Fibroblast of gingiva (primary cell): ENCODE results near the gene ARHGEF28.
A peak's percentile ranks its signal among the peaks of the same experiment; 100 is the strongest.

Experiments used
- DNase-seq: peaks from one replicate; pipeline ENCODE4 v3.0.0-alpha.2; 2011; ENCODE audit warnings: low read depth

Gene ARHGEF28

DNA sequence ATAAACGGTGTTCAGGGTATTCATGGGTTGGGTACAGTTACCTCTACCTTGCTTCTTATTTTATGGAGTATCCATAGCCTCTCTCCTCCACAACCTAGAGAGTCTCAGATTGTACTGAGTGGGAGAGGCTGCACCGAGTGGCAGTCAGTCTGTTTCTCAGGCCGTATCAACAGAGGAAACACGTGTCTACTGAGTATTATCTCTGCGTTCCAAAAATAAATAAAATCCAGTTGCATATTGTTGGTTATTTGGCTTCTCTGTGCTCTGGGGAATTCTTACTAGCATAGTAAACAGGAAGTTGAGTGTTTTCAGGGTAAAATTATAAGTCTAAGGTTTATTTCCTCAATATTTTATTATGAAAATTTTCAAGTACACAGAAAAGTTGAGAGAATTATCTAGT lies 231.0 kb downstream of the ARHGEF28 start:
- peak; percentile 4 for DNase-seq

DNA sequence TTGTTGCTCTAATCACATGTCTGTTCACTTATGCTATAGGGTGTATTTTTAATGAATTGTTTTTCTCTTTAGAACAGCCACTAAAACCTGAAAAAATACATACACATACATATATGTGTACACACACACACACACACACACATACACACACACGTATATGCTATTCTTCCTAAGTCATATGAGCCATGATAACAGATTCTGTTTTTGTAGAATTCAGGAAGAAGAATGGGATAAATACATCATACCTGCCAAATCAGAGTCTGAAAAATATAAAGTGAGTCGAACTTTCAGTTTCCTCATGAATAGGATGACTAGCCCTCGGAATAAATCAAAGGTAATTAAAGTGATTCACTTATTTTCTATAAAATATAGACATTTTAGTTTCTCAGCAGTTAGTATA lies 231.4 kb downstream of the ARHGEF28 start:
- DNase-seq: no peak

DNA sequence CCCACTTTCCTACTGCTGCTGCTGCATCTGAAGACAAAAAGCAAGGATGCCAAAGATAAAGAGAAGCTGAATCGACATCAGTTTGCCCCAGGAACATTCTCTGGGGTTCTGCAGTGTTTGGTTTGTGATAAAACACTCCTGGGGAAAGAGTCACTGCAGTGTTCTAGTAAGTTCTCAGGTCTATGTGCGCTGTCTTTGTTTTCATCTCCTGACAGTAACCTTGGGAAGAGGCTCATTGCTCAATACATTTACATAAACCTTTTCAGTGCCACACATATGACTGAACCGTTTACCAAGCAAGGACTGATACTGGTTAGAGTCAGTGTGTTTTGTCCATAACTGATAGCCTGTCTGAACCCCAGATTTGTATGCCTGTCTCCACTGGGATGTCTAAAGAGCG lies 232.1 kb downstream of the ARHGEF28 start:
- DNase-seq: no peak

DNA sequence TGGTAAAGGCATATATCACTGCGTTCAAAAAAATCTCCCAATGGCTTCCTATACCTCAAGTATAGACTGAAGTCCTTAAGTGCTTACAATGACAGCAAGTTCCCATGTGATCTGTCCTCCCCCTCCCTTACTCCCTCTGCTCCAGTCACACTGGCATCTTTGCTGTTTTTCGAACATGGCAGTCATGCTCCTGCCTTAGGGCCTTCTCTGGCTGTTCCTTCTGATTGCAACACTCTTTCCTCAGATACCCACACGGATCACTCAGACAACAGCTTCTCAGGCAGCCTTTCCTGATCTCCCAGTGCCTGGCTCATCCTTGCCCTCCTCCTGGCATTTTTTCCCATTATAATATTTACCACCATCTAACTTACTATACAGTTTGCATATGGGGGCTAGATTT lies 232.8 kb downstream of the ARHGEF28 start:
- DNase-seq: peak; percentile 65

DNA sequence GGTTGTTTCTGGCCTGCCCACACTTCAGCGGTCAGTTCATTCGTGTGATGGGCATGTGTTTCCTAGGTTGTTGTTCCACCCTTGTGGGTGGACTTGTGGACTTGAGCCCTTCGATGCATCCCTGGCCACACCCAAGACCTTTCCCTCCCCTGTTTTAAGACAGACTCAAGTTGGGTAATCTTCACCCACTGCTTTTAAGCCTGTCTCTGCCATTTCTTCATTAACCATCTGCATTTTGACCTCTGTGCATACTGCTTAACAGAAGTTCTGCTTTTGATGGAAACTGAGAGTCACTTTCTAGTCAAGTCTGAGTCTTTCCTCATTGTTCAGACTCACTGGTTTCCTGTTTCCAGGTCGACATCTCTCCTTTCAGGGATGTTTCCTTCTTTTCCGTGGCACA lies 233.7 kb downstream of the ARHGEF28 start:
- peak; percentile 20 for DNase-seq

DNA sequence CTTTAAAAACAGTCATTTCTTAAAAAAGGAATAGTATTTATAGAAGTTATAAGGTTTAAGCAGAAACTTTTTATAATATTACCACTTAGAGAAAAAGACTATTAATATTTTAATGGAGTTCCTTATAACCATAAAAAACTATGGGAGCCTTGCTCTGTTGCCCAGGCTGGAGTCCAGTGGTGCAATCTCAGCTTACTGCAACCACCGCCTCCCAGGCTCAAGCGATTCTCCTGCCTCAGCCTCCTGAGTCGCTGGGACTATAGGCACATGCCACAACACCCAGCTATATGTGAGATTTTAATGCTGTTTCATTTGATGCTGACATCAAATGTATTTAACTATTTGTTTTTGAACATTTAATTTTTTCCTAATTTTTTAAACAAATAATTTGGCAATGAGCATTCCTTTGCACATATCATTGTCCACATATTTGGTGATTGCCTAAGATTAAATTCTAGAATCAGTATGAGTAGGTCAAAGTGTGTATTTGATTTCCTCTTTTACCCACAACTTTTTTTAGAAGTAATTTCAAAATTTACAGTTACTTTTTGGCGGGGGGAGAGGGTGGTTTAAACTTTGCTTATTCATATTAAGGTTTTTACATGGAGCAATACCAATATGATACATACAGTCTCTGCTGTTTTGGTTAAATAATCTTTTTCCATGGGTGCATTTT lies 235.5 kb downstream of the ARHGEF28 start:
- DNase-seq: peak; percentile 85

DNA sequence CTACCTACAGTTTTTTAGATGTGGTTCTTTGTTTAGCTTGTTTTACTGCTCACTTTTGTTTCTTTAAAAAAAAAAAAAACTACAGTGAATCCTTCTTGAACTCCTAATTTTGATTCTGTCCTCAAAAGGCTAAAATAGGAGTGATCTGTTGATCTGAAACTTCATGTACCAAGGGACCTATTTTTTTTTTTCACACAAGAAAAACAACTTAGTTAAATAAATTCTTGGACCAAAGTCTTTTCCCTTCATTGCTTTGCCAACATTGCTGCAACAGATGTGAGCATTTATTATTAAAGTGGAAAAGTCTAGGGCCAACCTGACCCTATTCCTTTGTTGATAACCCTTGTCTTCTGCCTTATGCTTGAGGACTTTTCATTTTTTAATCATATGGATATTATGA lies 236.8 kb downstream of the ARHGEF28 start:
- DNase-seq: peak; percentile 52

DNA sequence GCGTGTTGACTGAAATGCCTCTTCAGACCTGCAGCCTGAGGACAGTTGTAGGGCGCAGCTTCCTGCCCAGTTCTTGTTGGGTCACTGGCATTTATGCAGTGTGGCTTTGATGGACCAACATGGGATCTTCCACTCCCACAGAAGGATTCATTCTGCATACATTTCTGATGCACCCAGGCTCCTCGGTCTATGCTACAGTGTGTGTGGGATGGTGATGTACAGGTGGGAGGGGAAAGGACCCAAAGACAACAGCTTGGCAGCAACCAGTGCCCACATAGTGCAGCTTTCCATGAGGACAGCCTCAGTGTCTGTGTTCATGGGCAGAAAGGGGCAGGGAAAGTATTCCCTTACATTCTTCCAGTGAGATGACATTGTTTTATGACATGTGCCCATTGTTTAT lies 237.9 kb downstream of the ARHGEF28 start:
- no peak for DNase-seq

DNA sequence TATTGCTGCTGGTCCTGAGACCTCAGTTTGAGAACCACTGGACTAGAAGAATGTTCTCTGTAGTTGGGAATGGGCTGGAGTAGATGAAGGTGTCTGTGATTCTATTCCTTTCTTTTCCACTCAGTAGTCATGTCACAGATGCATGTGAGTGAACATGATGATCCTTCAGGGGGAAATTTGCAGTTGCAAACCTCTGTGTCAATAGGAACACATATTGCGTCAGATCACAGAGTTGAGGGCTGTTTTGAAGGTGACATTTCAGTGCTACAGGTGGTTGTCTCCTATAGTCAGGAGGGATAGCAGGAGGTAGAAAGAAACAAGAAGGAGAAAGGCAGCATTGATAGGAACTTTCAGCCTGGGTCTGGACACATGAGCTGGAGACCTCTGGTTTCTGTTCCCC lies 239.3 kb downstream of the ARHGEF28 start:
- DNase-seq: no peak

DNA sequence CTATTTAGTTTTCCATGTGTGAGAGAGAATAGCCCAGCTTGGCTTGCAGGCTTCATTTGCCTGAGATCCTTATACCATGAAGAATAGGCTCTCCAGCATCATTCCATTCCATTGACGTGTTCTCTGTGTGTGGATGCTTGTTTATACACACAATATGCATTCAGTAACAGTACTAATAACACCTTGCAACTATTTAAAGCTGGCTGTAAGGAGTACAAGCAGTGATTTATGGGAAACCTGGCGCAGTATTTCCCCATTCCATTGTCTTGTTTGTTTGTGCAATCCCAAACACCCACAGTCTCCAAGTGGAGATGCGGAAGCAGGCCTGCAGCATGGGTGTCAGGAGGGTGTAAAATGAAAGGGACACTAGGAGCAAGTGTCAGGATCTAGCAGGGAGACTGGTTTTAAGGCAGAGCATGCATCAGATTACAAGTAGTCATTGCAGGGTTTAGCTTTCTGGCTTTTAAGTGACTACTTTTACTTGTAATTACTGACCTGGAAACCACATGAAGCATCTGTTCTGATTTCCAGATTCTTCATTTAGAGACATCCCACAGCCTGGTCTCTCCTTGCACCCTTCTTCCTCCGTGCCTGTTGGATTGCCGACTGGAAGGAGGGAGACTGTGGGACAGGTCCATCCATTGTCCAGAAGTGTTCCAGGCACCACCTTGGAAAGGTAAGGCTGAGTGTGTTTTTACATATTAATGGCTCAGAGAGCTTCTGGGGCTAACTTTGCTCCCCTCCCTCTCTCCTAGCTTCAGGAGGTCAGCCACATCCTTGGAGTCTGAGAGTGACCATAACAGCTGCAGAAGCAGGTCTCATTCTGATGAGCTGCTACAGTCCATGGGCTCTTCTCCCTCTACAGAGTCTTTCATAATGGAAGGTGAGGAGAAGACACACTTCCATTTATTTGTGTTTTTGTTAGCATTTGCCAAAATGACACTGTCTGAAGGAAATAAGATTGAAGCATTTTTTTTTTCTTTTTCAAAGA lies 241.6 kb downstream of the ARHGEF28 start:
- peak; percentile 80 for DNase-seq

DNA sequence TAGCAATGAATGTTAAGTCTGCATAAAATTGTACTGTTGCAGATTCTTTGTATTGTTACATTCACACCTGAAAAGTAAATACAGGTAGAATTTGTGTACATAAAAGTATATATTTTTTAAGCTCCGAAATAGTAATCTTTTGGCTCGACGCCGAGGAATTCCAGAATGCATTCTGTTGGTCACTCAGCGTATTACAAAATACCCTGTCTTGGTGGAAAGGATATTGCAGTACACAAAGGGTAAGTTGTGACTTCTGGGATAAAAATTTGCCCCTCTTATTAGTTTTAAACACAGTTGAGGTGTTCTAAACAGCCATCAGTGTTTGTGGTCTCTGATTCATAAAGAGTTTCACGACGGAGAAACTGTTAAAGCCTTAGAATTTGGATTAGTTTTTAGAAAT lies 257.6 kb downstream of the ARHGEF28 start:
- DNase-seq: no peak

DNA sequence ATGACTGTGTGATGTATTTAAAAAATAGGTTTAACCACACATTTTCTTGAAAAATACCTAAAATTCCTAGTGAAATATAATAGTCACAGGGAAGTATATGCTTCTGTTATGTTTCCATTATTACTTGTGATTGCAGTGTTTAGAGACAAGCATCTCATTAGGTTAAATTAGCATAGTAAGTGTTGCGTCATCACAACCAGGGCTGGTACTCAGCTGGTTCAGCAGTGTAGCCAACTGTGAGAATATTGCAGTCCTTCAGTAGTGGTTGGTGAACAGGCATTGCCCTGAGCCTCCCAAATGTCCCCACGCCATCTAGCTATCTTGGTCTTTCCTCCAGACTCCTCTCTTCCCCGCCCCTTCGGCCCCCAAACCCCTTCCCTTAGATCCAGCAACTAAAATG lies 261.7 kb downstream of the ARHGEF28 start:
- peak; percentile 64 for DNase-seq

DNA sequence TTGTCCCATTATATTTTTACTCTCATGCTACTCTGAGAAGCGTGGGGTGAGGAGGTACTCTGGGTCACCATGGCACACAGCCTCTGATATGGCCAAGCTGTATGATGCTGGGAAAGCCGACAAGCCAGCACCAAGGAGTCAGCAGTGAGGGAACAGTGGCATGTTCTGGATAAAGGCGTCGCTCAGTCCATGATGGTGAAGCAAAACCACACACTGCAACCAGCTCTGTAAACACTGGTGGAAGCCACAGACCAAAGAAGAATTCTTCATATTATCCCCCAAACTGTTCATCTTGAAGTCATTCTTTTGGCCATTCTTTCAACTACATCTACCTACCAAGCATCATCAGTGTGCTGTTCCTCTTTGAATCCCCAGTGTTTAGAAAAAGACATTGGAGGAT lies 264.6 kb downstream of the ARHGEF28 start:
- DNase-seq: no peak

DNA sequence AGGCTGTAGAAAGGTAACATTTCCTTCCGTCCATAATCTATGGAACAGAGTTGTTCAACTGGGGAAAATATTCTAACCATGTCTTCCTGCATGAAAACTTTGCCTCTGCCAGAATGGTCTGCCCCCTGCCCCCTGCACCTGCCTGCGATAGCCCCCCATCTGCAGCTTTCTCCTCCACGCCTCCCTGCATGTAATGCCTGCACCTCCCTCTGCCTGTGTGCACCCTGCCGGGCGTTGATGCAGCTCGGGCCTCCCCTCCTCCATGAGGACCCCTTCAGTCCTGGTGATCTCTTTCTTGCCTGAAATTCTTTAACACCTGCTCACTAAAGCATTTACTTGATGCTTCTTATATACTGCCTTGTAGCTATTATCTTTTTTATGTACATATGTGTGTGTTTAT lies 266.2 kb downstream of the ARHGEF28 start:
- DNase-seq: no peak

DNA sequence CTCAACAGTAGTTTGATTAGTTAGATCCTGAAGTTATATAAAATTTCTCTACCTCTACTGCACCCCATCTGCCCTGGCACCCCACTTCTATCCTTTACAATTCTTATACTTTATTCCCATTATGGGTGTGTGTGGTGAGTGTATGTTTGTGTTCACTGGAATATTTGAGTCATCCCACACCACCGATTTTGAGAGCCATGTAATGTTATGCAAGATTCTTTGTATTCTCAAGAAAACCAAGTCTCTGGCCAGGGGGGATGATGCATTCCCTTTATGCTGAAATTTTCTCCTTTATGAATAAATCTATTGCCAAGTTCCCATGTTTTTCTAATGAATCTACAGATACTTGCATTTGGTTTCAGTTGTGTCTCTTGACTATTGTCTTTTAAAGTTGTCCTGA lies 266.8 kb downstream of the ARHGEF28 start:
- DNase-seq: peak; percentile 99

DNA sequence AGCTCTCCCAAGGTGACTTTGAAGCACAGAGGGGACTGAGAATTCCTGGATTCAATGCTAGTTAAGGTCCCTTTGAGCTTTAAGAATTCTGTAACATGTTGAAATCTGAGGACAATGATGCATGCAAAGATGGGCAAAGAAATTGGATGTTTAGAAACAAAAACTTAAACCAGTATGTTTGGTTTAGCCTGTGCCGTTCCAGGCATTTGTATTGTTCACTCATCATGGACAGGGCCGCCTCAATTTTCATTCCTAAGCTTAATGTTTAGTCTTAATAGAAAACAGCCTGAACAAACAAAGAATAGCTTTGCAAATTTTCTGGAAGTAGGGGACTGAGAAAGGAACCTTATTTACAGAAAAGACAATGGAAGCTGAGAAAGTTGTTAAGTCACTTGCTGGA lies 267.8 kb downstream of the ARHGEF28 start:
- DNase-seq: peak; percentile 85

DNA sequence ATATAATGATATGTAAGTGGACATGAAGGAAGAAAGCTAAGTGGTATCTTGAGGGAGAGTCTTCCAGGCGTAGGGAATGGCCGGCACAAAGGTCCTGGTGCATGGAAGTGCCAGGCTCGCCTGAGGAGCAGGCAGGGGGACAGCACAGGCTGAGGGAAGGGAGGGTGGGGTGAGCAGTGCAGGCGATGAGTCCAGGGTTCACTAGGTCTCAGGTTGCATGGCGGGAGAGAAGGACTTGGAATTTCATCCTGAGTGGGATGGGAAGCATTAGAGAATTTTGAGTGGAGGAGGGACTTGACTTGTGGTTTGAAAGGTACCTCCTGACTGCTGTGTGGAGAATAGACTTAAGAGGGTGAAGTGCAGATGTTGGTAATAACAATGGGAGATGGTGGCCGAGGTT lies 268.9 kb downstream of the ARHGEF28 start:
- DNase-seq: no peak

DNA sequence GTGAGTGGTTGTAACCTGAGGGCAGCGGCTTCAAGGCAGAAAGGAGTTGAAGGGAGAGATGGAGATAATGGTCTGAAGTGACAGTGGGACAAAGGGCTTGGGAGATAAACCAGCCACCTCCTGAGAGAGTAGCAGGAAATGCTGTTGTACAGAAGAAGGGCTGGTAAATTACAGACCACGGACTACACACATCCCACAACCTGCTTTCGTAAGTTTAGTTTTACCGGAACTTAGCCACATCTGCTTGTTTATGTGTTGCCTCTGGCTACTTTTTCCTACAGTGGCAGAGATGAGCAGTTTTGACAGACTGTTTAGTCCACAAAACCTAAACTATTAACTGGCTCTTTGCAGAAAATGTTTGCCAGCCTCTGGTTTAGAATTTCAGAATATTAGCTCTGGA lies 269.5 kb downstream of the ARHGEF28 start:
- DNase-seq: peak; percentile 81

DNA sequence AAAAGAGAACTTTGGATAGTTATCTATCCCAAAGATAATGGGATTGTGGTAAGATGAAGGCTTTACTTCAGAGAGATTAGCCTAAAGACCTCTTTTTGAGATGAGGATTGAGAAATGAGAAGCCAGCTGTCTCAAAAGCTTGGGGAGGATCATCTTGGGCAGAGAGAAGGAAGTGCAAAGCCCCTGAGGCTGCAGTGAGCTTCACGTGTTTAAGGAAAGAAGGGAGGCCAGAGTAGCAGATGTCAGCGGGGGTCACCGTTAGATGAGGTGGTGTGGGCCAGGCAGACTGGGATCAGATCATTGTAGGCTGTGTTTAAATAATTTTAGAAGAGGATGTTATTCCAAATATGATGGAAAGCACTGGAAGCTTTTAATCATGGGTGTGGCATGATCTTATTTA lies 270.1 kb downstream of the ARHGEF28 start:
- no peak for DNase-seq

DNA sequence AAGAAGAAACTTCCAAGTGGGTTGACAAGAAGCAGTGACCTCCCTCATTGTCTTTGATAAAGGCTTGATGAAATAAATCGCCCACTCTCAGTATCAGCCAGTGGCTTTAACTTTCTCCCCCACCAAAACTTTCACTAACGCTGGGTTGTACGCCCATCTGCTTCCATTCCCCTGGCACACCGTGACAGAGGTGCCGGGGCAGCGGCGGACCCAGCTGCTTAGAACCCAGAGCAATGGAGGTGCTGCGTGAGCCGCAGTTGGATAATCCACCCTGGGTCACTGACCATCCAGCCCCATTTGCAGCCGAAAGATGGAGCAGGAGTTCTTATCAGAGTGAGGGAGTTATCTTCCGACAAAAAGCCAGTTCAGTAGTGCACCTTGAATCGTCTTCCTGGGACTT lies 270.7 kb downstream of the ARHGEF28 start:
- no peak for DNase-seq

DNA sequence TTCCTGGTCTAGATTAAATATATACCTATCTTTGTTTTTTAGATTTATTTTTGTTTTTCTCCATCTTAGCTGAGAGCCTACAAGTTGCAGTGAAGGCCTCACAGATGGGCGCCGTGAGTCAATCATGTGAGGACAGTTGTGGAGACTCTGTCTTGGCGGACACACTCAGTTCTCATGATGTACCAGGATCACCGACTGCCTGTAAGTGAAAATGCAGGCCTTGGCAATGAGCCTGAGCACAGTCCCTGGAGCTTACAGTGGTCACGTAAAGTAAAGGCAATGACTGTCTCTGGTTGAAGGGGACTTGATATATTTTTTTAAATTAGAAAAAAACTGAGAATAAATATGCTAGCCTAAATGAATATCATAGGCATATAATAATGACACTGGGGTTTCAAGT lies 271.9 kb downstream of the ARHGEF28 start:
- no peak for DNase-seq

DNA sequence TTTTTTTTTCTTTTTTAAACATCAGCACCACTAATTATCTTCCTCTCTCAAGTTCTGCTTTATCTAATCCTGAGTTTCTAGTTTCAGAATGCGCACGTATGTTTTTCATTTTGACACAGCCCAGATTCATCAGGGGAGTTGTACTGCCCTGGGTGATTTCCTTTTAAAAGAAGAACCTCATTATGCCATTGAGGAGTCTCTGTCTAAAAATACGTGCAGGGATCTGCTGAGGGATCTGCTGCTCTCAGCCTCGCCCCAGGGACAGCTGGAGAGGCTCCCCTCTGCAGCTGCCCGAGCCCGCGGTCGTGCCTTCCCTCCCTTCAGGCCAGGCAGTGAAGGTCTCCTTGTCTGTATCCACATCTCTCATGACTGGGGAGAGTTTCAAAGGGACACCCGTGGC lies 273.1 kb downstream of the ARHGEF28 start:
- DNase-seq: no peak

DNA sequence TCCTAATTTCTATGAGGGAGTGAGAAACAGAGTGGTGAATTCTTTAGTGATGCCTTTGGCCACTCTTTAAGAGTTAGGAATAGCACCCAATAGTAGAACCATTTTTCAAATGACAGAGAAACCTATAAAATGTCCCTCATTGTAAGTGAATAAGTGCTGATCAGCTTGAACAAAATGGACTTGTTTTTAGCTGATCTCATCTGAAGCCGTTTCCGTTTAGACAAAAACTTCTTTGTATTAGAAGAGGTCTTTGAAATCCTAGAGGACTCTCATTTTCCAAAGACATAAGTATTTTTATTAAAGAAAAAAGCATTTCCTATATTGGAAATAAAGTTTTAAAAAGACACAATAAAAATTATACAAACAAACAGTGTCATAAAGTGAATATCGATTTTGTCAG lies 273.9 kb downstream of the ARHGEF28 start:
- DNase-seq: no peak
